Gastrocnemius medialis (tissue), 4 donors: ENCODE measurements around the gene FBXO5.

Source experiments
- CTCF ChIP-seq, 5 experiments: fragments of 450-650 bp in 3 of 5; fragments of 200-600 bp in 2 of 5; sonication (generic) in 2 of 5; IDR thresholded peaks in 4 of 5; conservative IDR thresholded peaks in 1 of 5; 1 replicate in 4 of 5; 2 replicates in 1 of 5; pipeline ENCODE4 v1.5.1; 2016 to 2019; ENCODE audit warnings: antibody characterized with exemption in 5 of 5, mild to moderate bottlenecking in 3 of 5, moderate library complexity in 3 of 5
- POLR2A ChIP-seq, 2 donors: fragments of 450-650 bp; IDR thresholded peaks; one replicate each; pipeline ENCODE4 v1.6.1; 2017; ENCODE audit warnings: antibody characterized with exemption in 2 of 2, mild to moderate bottlenecking in 2 of 2, moderate library complexity in 2 of 2

DNA sequence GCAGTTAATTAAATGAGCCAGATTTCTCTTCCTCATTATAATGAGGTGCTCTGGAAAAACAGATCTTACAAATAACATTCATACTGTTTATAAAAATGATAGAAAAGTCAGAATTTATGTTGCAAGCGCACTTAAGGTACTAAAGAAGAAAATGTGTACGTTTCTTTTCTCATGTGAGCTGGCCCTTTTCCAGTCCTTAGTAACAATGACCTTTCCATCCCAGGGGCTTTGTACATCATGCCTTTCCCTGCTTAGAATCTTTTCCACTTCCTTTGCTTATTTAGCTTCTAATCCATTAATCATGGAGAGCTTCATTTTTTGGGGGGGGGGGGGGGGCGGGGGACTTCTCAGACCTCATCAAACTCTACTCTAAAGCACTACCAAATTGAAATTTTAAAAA is 4.8 kb downstream of the FBXO5 start:
- no peak for TF ChIP-seq CTCF (IDR thresholded peaks at IDR 0.05 in 4 of 5, conservative IDR thresholded peaks at IDR 0.05 in 1 of 5)
- TF ChIP-seq POLR2A (IDR thresholded peaks at IDR 0.05) = no peak
